GM12878 (cell line): ENCODE results near the gene ABCC4. TPM values are rescaled to one million over a fixed set of nuclear protein-coding genes. Genes with fewer than 3 reads are reported as not detected.
"Not testable (repeated sequence)": the region's sequence is repeated elsewhere in the genome, so short reads cannot be mapped to it uniquely, and the experiment has no call there.

Experiments
- ATAC-seq: fragments of 200-7000 bp; cut with Tn5 transposase; 3 replicates; pipeline ENCODE4 v1.9.1; 2020; ENCODE audit warnings: mild to moderate bottlenecking, moderate library complexity
- BruUV-seq: library from RNA; stranded (reverse); fragments of 400-500 nt; replicated peaks from 2 replicates; lab custom pipeline; 2021; lab: Mats Ljungman, UMichigan
- CTCF ChIA-PET: fragments of 300-600 bp; sonication (Branson Sonifier 250); formaldehyde crosslinking; extraction: SDS; loops from one replicate; lab custom pipeline; 2021; ENCODE audit warnings: inconsistent platforms; lab: Yijun Ruan, JAX
- POLR2A ChIA-PET: fragments of 350-600 bp; formaldehyde crosslinking; extraction: SDS; loops from one replicate; lab custom pipeline; 2021; ENCODE audit warnings: inconsistent platforms; lab: Charles Lee
- RAD21 ChIA-PET: fragments of 300-600 bp; sonication (Branson Sonifier 250); formaldehyde crosslinking; loops from one replicate; lab custom pipeline; 2023; ENCODE audit warnings: antibody characterized with exemption; ENCODE audit not compliant: unreplicated experiment; lab: Charles Lee
- SMC1A ChIA-PET: fragments of 300-600 bp; sonication (Branson Sonifier 250); formaldehyde crosslinking; loops from one replicate; lab custom pipeline; 2023; ENCODE audit not compliant: unreplicated experiment, uncharacterized antibody; lab: Charles Lee
- DNase-seq: peaks from one replicate; pipeline ENCODE4 v3.0.0-alpha.2; 2011; ENCODE audit warnings: low read depth, low spot score
- FAIRE-seq: peaks from 3 replicates; lab custom pipeline; 2011; peaks lifted over from hg19 to GRCh38; lab: Jason Lieb, UNC
- H2AFZ ChIP-seq: 2 replicates; pipeline ENCODE4 v1.6.0; 2011; ENCODE audit warnings: low read depth, low read length, control low read depth; ENCODE audit not compliant: control insufficient read depth
- H3K27ac ChIP-seq: 2 replicates; pipeline ENCODE4 v1.5.1; 2011; ENCODE audit warnings: control low read depth; ENCODE audit not compliant: control insufficient read depth, insufficient read depth
- H3K27me3 ChIP-seq, 2 experiments: replicated peaks in 1 of 2; 2 replicates each; pipeline versions ENCODE4 v1.6.0 to v1.6.1; 2011; ENCODE audit warnings: low read length in 1 of 2; ENCODE audit not compliant: control insufficient read depth in 2 of 2, insufficient read depth in 2 of 2
- H3K36me3 ChIP-seq, 2 experiments: 2 replicates each; pipeline ENCODE4 v1.5.1; 2011; ENCODE audit warnings: low read length in 1 of 2; ENCODE audit not compliant: control insufficient read depth in 2 of 2, insufficient read depth in 2 of 2
- H3K4me1 ChIP-seq: 2 replicates; pipeline ENCODE4 v1.6.1; 2011; ENCODE audit warnings: mild to moderate bottlenecking, low read length, moderate library complexity, mixed read lengths; ENCODE audit not compliant: control insufficient read depth, insufficient read depth
- H3K4me2 ChIP-seq: 2 replicates; pipeline ENCODE4 v1.6.0; 2011; ENCODE audit warnings: control low read depth; ENCODE audit not compliant: control insufficient read depth, insufficient read depth
- H3K4me3 ChIP-seq: fragments of 200-600 bp; sonication (generic); 2 replicates; pipeline ENCODE4 v1.5.1; 2016
- H3K79me2 ChIP-seq: 2 replicates; pipeline ENCODE4 v1.6.0; 2011; ENCODE audit warnings: low read length; ENCODE audit not compliant: control insufficient read depth, insufficient read depth
- H3K9ac ChIP-seq: 2 replicates; pipeline ENCODE4 v1.8.0; 2011; ENCODE audit warnings: low read length, control low read depth, mixed read lengths; ENCODE audit not compliant: control insufficient read depth, insufficient read depth
- H3K9me3 ChIP-seq: replicated peaks from 3 replicates; pipeline ENCODE4 v1.5.1; 2011; ENCODE audit warnings: mild to moderate bottlenecking, low read length; ENCODE audit not compliant: control insufficient read depth, insufficient read depth
- H4K20me1 ChIP-seq: 2 replicates; pipeline ENCODE4 v1.6.0; 2011; ENCODE audit not compliant: control insufficient read depth, insufficient read depth
- NBN ChIP-seq: fragments of 450-650 bp; IDR thresholded peaks from 2 replicates; pipeline ENCODE4 v1.6.1; 2016
- PML ChIP-seq: IDR thresholded peaks from 2 replicates; pipeline ENCODE4 v1.6.1; 2012; ENCODE audit warnings: low read length, inconsistent platforms
- POLR2AphosphoS5 ChIP-seq: IDR thresholded peaks from 2 replicates; pipeline ENCODE4 v1.6.1; 2011; ENCODE audit warnings: mild to moderate bottlenecking, low read length, inconsistent platforms
- RAD51 ChIP-seq: fragments of 450-650 bp; IDR thresholded peaks from 2 replicates; pipeline ENCODE4 v1.6.1; 2016; ENCODE audit warnings: moderate library complexity, mild to moderate bottlenecking, inconsistent platforms
- SMAD1 ChIP-seq: fragments of 450-650 bp; IDR thresholded peaks from 2 replicates; pipeline ENCODE4 v1.6.1; 2018; ENCODE audit warnings: mild to moderate bottlenecking, low read depth; ENCODE audit not compliant: partially characterized antibody
- ZNF592 ChIP-seq: fragments of 450-650 bp; IDR thresholded peaks from 2 replicates; pipeline ENCODE4 v1.6.1; 2017; ENCODE audit warnings: mild to moderate bottlenecking, moderate library complexity
- WGBS: methylation state at CpG from one replicate; pipeline ENCODE4 v1.1.6; 2016; ENCODE audit warnings: low lambda C conversion rate; ENCODE audit not compliant: insufficient replicate concordance, insufficient coverage; ENCODE audit errors: missing lambda C conversion rate; 5-methylcytosine and 5-hydroxymethylcytosine counted together
- in situ Hi-C: fragments of 300-500 bp; cut with MboI; formaldehyde crosslinking; loops from 9 replicates; pipeline ENCODE4 v1.14.3; 2018; ENCODE audit warnings: mixed read lengths
- intact Hi-C: fragments of 100-400 bp; cut with micrococcal nuclease; formaldehyde crosslinking; loops from one replicate; pipeline ENCODE4 v1.14.2; 2022; ENCODE audit not compliant: unreplicated experiment
- polyA plus RNA-seq, 11 experiments: library from polyadenylated mRNA; depleted of rRNA in 4 of 11; unstranded in 6 of 11; stranded (reverse) in 5 of 11; fragments of >200 nt; fragmentation: Nextera tagmentation in 4 of 11; fragmentation: Illumina TruSeq in 1 of 11; extraction: Ambion mirVana in 4 of 11; extraction: Trizol in 1 of 11; gene quantifications; 1 replicate in 1 of 11; 2 replicates in 10 of 11; pipeline versions ENCODE4 v1.2.1 to v1.2.3, GENCODE V29; 2011 to 2016; ENCODE audit warnings: inconsistent platforms in 2 of 11, missing spikeins in 2 of 11, low read depth in 1 of 11
- total RNA-seq, 4 experiments: library from RNA; depleted of rRNA in 3 of 4; stranded (reverse); fragments of >200 nt in 3 of 4; fragmentation: Illumina TruSeq in 1 of 4; extraction: Trizol in 1 of 4; gene quantifications; 2 replicates each; pipeline versions ENCODE4 v1.2.1 to v1.2.3, GENCODE V29; 2013 to 2021

Gene ABCC4
- total and polyA plus RNA-seq, 10 of the 15 experiments (the other 5 are each of a cell fraction or from before 2014, with no cell fraction given): 7.2 to 44.4 (median 24.1) TPM

DNA sequence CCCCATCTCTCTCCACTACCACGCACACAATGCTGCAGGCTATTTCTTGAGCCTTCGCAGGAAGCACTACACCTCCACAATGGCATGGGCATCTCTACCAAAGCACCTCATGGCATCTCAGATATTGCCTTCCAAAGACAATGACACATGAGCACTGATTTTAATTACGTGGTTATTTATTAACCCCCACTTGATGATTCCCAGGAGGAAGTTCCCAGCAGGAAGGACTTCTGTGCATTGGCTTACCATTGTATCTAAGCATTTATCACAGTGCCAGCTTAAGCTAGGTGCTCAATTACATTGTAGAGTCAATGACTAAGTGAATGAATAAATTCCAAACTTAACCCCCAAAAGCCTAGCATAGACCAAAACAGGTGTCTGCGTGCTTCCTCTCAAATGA is 101.4 kb downstream of the ABCC4 start:
- no peaks in the 10 kb centered on the region for H3K79me2 ChIP-seq
- in situ Hi-C loops (no loop called here), intact Hi-C loops (no loop called here)
- H3K4me3 ChIP-seq: no peak overlapping the region
- TF ChIP-seq RAD51 (no peak), NBN (no peak), SMAD1 (no peak), ZNF592 (no peak), POLR2AphosphoS5 (no peak), PML (no peak)
- no peak overlapping the region for H3K4me2 ChIP-seq
- ChIA-PET CTCF (interaction anchor here (0.6 to 0.7 kb wide), 2 partner anchors 181 to 206 kb away, joined by 3 to 4 read pairs; no protein-coding TSS in a partner anchor), RAD21 (no interaction called here), POLR2A (no interaction called here), SMC1A (no interaction called here)
- peaks cover 0 to 34% of the 10 kb centered on the region in 2 experiments for H3K36me3 ChIP-seq
- WGBS: 97% methylated on average over 4 of the region's 4 CpGs
- no peak overlapping the region for H3K9ac ChIP-seq
- no peaks in the 10 kb centered on the region for H3K9me3 ChIP-seq
- no peaks in the 10 kb centered on the region for H3K27me3 ChIP-seq
- BruUV-seq: no TSS peak
- ATAC-seq (no peak), FAIRE-seq (no peak), DNase-seq (no peak)
- no peak overlapping the region for H2AFZ ChIP-seq
- H3K27ac ChIP-seq: no peak overlapping the region
- no peaks in the 10 kb centered on the region for H4K20me1 ChIP-seq
- no peaks in the 10 kb centered on the region for H3K4me1 ChIP-seq

DNA sequence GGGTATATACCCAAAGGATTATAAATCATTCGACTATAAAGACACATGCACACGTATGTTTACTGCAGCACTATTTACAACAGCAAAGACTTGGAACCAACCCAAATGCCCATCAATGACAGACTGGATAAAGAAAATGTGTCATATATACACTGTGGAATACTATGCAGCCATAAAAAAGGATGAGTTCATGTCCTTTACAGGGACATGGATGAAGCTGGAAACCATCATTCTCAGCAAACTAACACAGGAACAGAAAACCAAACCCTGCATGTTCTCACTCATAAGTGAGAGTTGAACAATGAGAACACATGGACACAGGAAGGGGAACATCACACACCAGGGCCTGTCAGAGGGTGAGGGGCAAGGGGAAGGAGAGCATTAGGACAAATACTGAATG is 102.6 kb downstream of the ABCC4 start:
- H3K27me3 ChIP-seq, BruUV-seq, H2AFZ ChIP-seq, DNase-seq, POLR2A ChIA-PET, in situ Hi-C loops, H3K79me2 ChIP-seq, H3K9ac ChIP-seq, ATAC-seq, intact Hi-C loops, FAIRE-seq, H3K4me3 ChIP-seq, H4K20me1 ChIP-seq, H3K9me3 ChIP-seq, H3K4me2 ChIP-seq, H3K27ac ChIP-seq, H3K4me1 ChIP-seq: not testable (repeated sequence)
- SMC1A ChIA-PET: interaction anchor here (0.9 to 2.1 kb wide), 2 partner anchors 10 to 182 kb away, joined by 3 to 9 read pairs; no protein-coding TSS in a partner anchor
- 100% methylated on average over 1 of the region's 2 CpGs for WGBS
- H3K36me3 ChIP-seq: peaks cover 6 to 35% of the 10 kb centered on the region in 2 experiments
- RAD21 ChIA-PET: interaction anchor here (1.8 kb wide), 1 partner anchor 206 kb away, joined by 7 read pairs; no protein-coding TSS in a partner anchor
- CTCF ChIA-PET: interaction anchor here (0.9 kb wide), 1 partner anchor 10 kb away, joined by 4 read pairs; no protein-coding TSS in a partner anchor
